Naive thymus-derived CD8-positive, alpha-beta T cell (primary cell): ENCODE measurements around the gene ERN1. TPM values are rescaled to one million over a fixed set of nuclear protein-coding genes. Genes with fewer than 3 reads are reported as not detected.
"Not testable (repeated sequence)": the region's sequence is repeated elsewhere in the genome, so short reads cannot be mapped to it uniquely, and the experiment has no call there.

Experiments used
- ATAC-seq, 2 donors: fragments of 150-1000 bp; cut with Tn5 transposase in 1 of 2; sonication (Bioruptor Pico), chemical (Tn5 transposase) in 1 of 2; 1 replicate in 1 of 2; 2 replicates in 1 of 2; pipeline ENCODE4 v1.10.0; 2021; ENCODE audit warnings: mild to moderate bottlenecking in 2 of 2, moderate library complexity in 2 of 2
- POLR2A ChIA-PET: fragments of 350-600 bp; sonication (Branson Sonifier 250); formaldehyde crosslinking; loops from one replicate; lab custom pipeline; 2021; ENCODE audit warnings: antibody characterized with exemption; lab: Charles Lee
- DNase-seq, 10 donors: peaks; one replicate each; pipeline versions ENCODE4 v3.0.0 to v3.0.0-alpha.2; 2020 to 2022
- H3K27ac Mint-ChIP-seq, 10 donors: one replicate each; pipeline ENCODE4 v1.8.0; 2020 to 2022; ENCODE audit warnings: mild to moderate bottlenecking in 10 of 10, mixed read lengths in 10 of 10, moderate library complexity in 4 of 10, inconsistent platforms in 1 of 10
- H3K27me3 Mint-ChIP-seq, 5 donors: one replicate each; pipeline ENCODE4 v1.8.0; 2021 to 2022; ENCODE audit warnings: mixed read lengths in 5 of 5
- H3K36me3 Mint-ChIP-seq, 3 donors: one replicate each; pipeline ENCODE4 v1.8.0; 2020 to 2022; ENCODE audit warnings: mixed read lengths in 3 of 3, mild to moderate bottlenecking in 2 of 3, inconsistent platforms in 1 of 3
- H3K4me1 Mint-ChIP-seq, 4 donors: one replicate each; pipeline ENCODE4 v1.8.0; 2021 to 2022; ENCODE audit warnings: mixed read lengths in 4 of 4
- H3K4me3 Mint-ChIP-seq, 10 donors: one replicate each; pipeline ENCODE4 v1.8.0; 2020 to 2022; ENCODE audit warnings: mild to moderate bottlenecking in 10 of 10, mixed read lengths in 10 of 10, moderate library complexity in 6 of 10, inconsistent platforms in 1 of 10
- H3K9me3 Mint-ChIP-seq, 9 donors: one replicate each; pipeline ENCODE4 v1.8.0; 2020 to 2022; ENCODE audit warnings: mixed read lengths in 9 of 9, mild to moderate bottlenecking in 3 of 9, inconsistent platforms in 1 of 9, moderate library complexity in 1 of 9
- polyA plus RNA-seq, 3 donors: library from polyadenylated mRNA; unstranded; fragments of 300-500 nt; fragmentation: Illumina TruSeq; gene quantifications; one replicate each; pipeline ENCODE4 v1.2.3, GENCODE V29; 2021
- total RNA-seq, 8 experiments: library from RNA in 2 of 8; stranded (reverse) in 2 of 8; gene quantifications; one replicate each; pipeline ENCODE4 v1.2.3 and lab custom pipeline; 2021 to 2026

Gene ERN1
- total and polyA plus RNA-seq, 5 experiments from 2014 or later = 9.3 to 24.0 (median 21.2) TPM

GRCh38 chr17:64028874-64029464, 101.0 kb downstream of the ERN1 start:
- no peak for ATAC-seq
- POLR2A ChIA-PET = interaction anchor here (0.6 to 8.0 kb wide), 11 partner anchors 9 to 1391 kb away, joined by 3 to 87 read pairs (median 4); partner anchors contain the start of genes ERN1, GH1 and ICAM2

GRCh38 chr17:64025732-64026294, 104.1 kb downstream of the ERN1 start:
- Mint-ChIP-seq H3K27ac (peak overlapping the region; percentile 88 to 100 (median 97)), H3K4me3 (peak overlapping the region; percentile 73 to 93 (median 88)), H3K4me1 (peaks cover 19 to 67% (median 58%) of the 10 kb centered on the region in 4 donors), H3K27me3 (no peaks in the 10 kb centered on the region), H3K36me3 (no peaks in the 10 kb centered on the region), H3K9me3 (no peaks in the 10 kb centered on the region)
- peak; percentile 88 to 98 (median 94) for DNase-seq
- POLR2A ChIA-PET = interaction anchor here (0.6 to 8.3 kb wide), 16 partner anchors 9 to 316 kb away, joined by 3 to 150 read pairs (median 9); partner anchors contain the start of genes CD79B, ERN1 and PRR29
- ATAC-seq = peak; percentile 83 to 92

More at GRCh38 chr17:64028874-64029464, 101.0 kb downstream of the ERN1 start:
- no peak overlapping the region for H3K4me3 Mint-ChIP-seq
- H3K36me3 Mint-ChIP-seq = no peaks in the 10 kb centered on the region
- peaks cover 11 to 37% (median 30%) of the 10 kb centered on the region in 4 donors for H3K4me1 Mint-ChIP-seq
- H3K27ac Mint-ChIP-seq = no peak overlapping the region
- no peaks in the 10 kb centered on the region for H3K27me3 Mint-ChIP-seq
- peak; percentile 46 to 85 (median 64) for DNase-seq
- H3K9me3 Mint-ChIP-seq = no peaks in the 10 kb centered on the region

GRCh38 chr17:64024781-64025731, 104.9 kb downstream of the ERN1 start:
- peaks cover 0 to 3% (median 0%) of the 10 kb centered on the region in 3 donors for H3K36me3 Mint-ChIP-seq
- H3K27me3 Mint-ChIP-seq = peaks cover 0 to 3% (median 0%) of the 10 kb centered on the region in 5 donors
- peak in 5 of 10 donors; percentile 25 to 74 (median 56) for DNase-seq

GRCh38 chr17:64024215-64024654, 105.7 kb downstream of the ERN1 start:
- POLR2A ChIA-PET = interaction anchor here (1.1 to 8.3 kb wide), 5 partner anchors 24 to 121 kb away, joined by 3 to 150 read pairs (median 27); partner anchors contain the start of genes ERN1 and PRR29
- Mint-ChIP-seq H3K4me3 (peak overlapping the region in 4 of 10 donors; percentile 1 to 83 (median 35)), H3K27me3 (peaks cover 0 to 3% (median 0%) of the 10 kb centered on the region in 5 donors)

More at GRCh38 chr17:64024781-64025731, 104.9 kb downstream of the ERN1 start:
- Mint-ChIP-seq H3K4me3 (peak overlapping the region; percentile 73 to 93 (median 88)), H3K4me1 (peaks cover 19 to 72% (median 59%) of the 10 kb centered on the region in 4 donors), H3K27ac (peak overlapping the region; percentile 88 to 100 (median 97)), H3K9me3 (peaks cover 0 to 2% (median 0%) of the 10 kb centered on the region in 9 donors)
- POLR2A ChIA-PET = interaction anchor here (0.6 to 8.3 kb wide), 17 partner anchors 9 to 315 kb away, joined by 3 to 150 read pairs (median 8); partner anchors contain the start of genes CD79B, ERN1 and PRR29
- peak; percentile 28 to 31 for ATAC-seq

GRCh38 chr17:64022611-64023063, 107.3 kb downstream of the ERN1 start:
- Mint-ChIP-seq H3K9me3 (peaks cover 0 to 2% (median 0%) of the 10 kb centered on the region in 9 donors), H3K4me3 (peak overlapping the region in 9 of 10 donors; percentile 60 to 77 (median 71)), H3K27me3 (peaks cover 0 to 3% (median 0%) of the 10 kb centered on the region in 5 donors), H3K36me3 (peaks cover 0 to 3% (median 0%) of the 10 kb centered on the region in 3 donors), H3K27ac (peak overlapping the region; percentile 94 to 100 (median 100)), H3K4me1 (peaks cover 23 to 82% (median 69%) of the 10 kb centered on the region in 4 donors)
- POLR2A ChIA-PET = interaction anchor here (0.6 to 8.3 kb wide), 9 partner anchors 22 to 281 kb away, joined by 3 to 150 read pairs (median 4); partner anchors contain the start of gene PRR29
- DNase-seq (peak in 2 of 10 donors; percentile 11 to 12), ATAC-seq (no peak)

More at GRCh38 chr17:64024215-64024654, 105.7 kb downstream of the ERN1 start:
- peaks cover 20 to 76% (median 59%) of the 10 kb centered on the region in 4 donors for H3K4me1 Mint-ChIP-seq
- peak overlapping the region; percentile 88 to 100 (median 97) for H3K27ac Mint-ChIP-seq
- peaks cover 0 to 2% (median 0%) of the 10 kb centered on the region in 9 donors for H3K9me3 Mint-ChIP-seq
- DNase-seq (no peak), ATAC-seq (no peak)
- H3K36me3 Mint-ChIP-seq = peaks cover 0 to 3% (median 0%) of the 10 kb centered on the region in 3 donors

- Mint-ChIP-seq H3K4me1 (peaks cover 27 to 88% (median 73%) of the 10 kb centered on the region in 4 donors), H3K27me3 (peaks cover 0 to 3% (median 0%) of the 10 kb centered on the region in 5 donors), H3K4me3 (peak within 1 kb of the TSS; percentile 94 to 100 (median 100)), H3K36me3 (peaks cover 0 to 3% (median 2%) of the 10 kb centered on the region in 3 donors), H3K9me3 (peaks cover 0 to 2% (median 0%) of the 10 kb centered on the region in 9 donors), H3K27ac (peak within 1 kb of the TSS; percentile 94 to 100 (median 100))
- POLR2A ChIA-PET = interaction anchor here (0.5 to 8.3 kb wide), 46 partner anchors 8 to 1596 kb away, joined by 3 to 150 read pairs (median 5); partner anchors contain the start of genes CCDC47, CD79B, CEP95 and DDX5
- DNase-seq (peak; percentile 76 to 97 (median 94)), ATAC-seq (peak; percentile 75 to 77)
These were observed 109.7 kb downstream of the ERN1 start, which contains the start of gene ICAM2 for GRCh38 chr17:64020056-64020766. Gene ICAM2, minus strand, starts transcription at chr17:64020633. Its CDS starts 13,942 bp downstream, at chr17:64006691.

GRCh38 chr17:64019551-64019961, 110.4 kb downstream of the ERN1 start:
- ATAC-seq = peak; percentile 23 to 39
- Mint-ChIP-seq H3K4me1 (peaks cover 29 to 88% (median 72%) of the 10 kb centered on the region in 4 donors), H3K4me3 (peak overlapping the region; percentile 94 to 100 (median 100)), H3K27ac (peak overlapping the region; percentile 94 to 100 (median 100))
- peak in 4 of 10 donors; percentile 20 to 29 (median 22) for DNase-seq
- not testable (repeated sequence) for H3K9me3 Mint-ChIP-seq, H3K27me3 Mint-ChIP-seq, H3K36me3 Mint-ChIP-seq
- POLR2A ChIA-PET = interaction anchor here (0.6 to 8.3 kb wide), 30 partner anchors 9 to 1595 kb away, joined by 3 to 150 read pairs (median 5); partner anchors contain the start of genes CCDC47, CD79B, CEP95 and DDX5

- DNase-seq = no peak
- H3K4me1 Mint-ChIP-seq = peaks cover 28 to 88% (median 71%) of the 10 kb centered on the region in 4 donors
- peaks cover 0 to 3% (median 0%) of the 10 kb centered on the region in 5 donors for H3K27me3 Mint-ChIP-seq
- peak overlapping the region; percentile 95 to 100 (median 98) for H3K27ac Mint-ChIP-seq
- peaks cover 0 to 2% (median 0%) of the 10 kb centered on the region in 9 donors for H3K9me3 Mint-ChIP-seq
- peaks cover 0 to 8% (median 3%) of the 10 kb centered on the region in 3 donors for H3K36me3 Mint-ChIP-seq
- ATAC-seq = no peak
- POLR2A ChIA-PET = interaction anchor here (0.7 to 1.8 kb wide), 8 partner anchors 8 to 277 kb away, joined by 3 to 14 read pairs (median 4); no protein-coding TSS in a partner anchor
- peak overlapping the region; percentile 85 to 100 (median 92) for H3K4me3 Mint-ChIP-seq
These were observed 112.5 kb downstream of the ERN1 start for GRCh38 chr17:64017381-64017980.

- H3K27me3 Mint-ChIP-seq = peaks cover 0 to 3% (median 0%) of the 10 kb centered on the region in 5 donors
- POLR2A ChIA-PET = interaction anchor here (0.7 to 1.8 kb wide), 7 partner anchors 9 to 277 kb away, joined by 3 to 14 read pairs (median 4); no protein-coding TSS in a partner anchor
- no peak for DNase-seq
- peaks cover 0 to 11% (median 3%) of the 10 kb centered on the region in 3 donors for H3K36me3 Mint-ChIP-seq
- peak overlapping the region; percentile 73 to 100 (median 86) for H3K4me3 Mint-ChIP-seq
- peaks cover 0 to 2% (median 0%) of the 10 kb centered on the region in 9 donors for H3K9me3 Mint-ChIP-seq
- H3K4me1 Mint-ChIP-seq = peaks cover 27 to 87% (median 67%) of the 10 kb centered on the region in 4 donors
- H3K27ac Mint-ChIP-seq = peak overlapping the region; percentile 92 to 100 (median 96)
- no peak for ATAC-seq
These were observed 113.0 kb downstream of the ERN1 start for GRCh38 chr17:64016974-64017373.
